Bronchial epithelial cell (primary cell): Measurements from ENCODE around the gene SOD1. TPM values are rescaled to one million over a fixed set of nuclear protein-coding genes. Genes with fewer than 3 reads are reported as not detected.
A peak's percentile ranks its signal among the peaks of the same experiment; 100 is the strongest.
"Not testable (repeated sequence)": the region's sequence is repeated elsewhere in the genome, so short reads cannot be mapped to it uniquely, and the experiment has no call there.

ENCODE experiments used
- DNase-seq: peaks from one replicate; pipeline ENCODE4 v3.0.0-alpha.2; 2010; ENCODE audit warnings: low read depth
- FAIRE-seq: peaks from 2 replicates; lab custom pipeline; 2011; peaks lifted over from hg19 to GRCh38; lab: Jason Lieb, UNC
- H3K27me3 ChIP-seq: 2 replicates; pipeline ENCODE4 v1.5.1; 2011; ENCODE audit warnings: low read length; ENCODE audit not compliant: control insufficient read depth, insufficient read depth
- H3K36me3 ChIP-seq: 2 replicates; pipeline ENCODE4 v1.5.1; 2011; ENCODE audit warnings: low read length; ENCODE audit not compliant: control insufficient read depth, insufficient read depth
- H3K4me3 ChIP-seq: 2 replicates; pipeline ENCODE4 v1.5.1; 2011; ENCODE audit warnings: mild to moderate bottlenecking, low read depth, low read length, control low read depth
- total RNA-seq: library from RNA; depleted of rRNA; stranded (reverse); fragments of >200 nt; gene quantifications from 2 replicates; pipeline ENCODE4 v1.2.1, GENCODE V29; 2014
- TF ChIP-seq, protein P1 (sequence below): IDR thresholded peaks from 2 replicates; pipeline ENCODE4 v1.5.1; 2011; ENCODE audit warnings: mild to moderate bottlenecking, moderate library complexity, low read length, control low read depth, inconsistent platforms; ENCODE audit not compliant: insufficient read depth, severe bottlenecking

Gene SOD1
- total RNA-seq, 1 donor from 2014 or later: 154 TPM

GRCh38 chr21:31629972-31630711, 29.4 kb upstream of the SOD1 start:
- H3K27me3 ChIP-seq: no peaks in the 10 kb centered on the region
- TF ChIP-seq, protein P1, sequence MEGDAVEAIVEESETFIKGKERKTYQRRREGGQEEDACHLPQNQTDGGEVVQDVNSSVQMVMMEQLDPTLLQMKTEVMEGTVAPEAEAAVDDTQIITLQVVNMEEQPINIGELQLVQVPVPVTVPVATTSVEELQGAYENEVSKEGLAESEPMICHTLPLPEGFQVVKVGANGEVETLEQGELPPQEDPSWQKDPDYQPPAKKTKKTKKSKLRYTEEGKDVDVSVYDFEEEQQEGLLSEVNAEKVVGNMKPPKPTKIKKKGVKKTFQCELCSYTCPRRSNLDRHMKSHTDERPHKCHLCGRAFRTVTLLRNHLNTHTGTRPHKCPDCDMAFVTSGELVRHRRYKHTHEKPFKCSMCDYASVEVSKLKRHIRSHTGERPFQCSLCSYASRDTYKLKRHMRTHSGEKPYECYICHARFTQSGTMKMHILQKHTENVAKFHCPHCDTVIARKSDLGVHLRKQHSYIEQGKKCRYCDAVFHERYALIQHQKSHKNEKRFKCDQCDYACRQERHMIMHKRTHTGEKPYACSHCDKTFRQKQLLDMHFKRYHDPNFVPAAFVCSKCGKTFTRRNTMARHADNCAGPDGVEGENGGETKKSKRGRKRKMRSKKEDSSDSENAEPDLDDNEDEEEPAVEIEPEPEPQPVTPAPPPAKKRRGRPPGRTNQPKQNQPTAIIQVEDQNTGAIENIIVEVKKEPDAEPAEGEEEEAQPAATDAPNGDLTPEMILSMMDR: no peak
- DNase-seq (peak; percentile 98), FAIRE-seq (no peak)
- no peak overlapping the region for H3K4me3 ChIP-seq
- H3K36me3 ChIP-seq: no peaks in the 10 kb centered on the region

DNA sequence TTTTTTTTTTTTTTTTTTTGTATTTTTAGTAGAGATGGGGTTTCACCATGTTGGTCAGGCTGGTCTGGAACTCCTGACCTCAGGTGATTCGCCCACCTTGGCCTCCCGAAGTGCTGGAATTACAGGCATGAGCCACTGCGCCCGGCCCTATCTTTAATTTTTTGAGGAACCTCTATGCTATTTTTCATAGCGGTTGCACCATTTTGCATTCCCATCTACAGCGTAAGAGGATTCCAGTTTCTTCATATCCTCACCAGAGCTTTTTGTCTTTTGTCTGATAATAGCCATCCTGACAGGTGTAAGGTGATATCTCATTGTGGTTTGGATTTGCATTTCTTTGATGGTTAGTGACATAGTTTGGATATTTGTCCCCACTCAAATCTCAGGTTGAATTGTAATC, 27.6 kb upstream of the SOD1 start:
- not testable (repeated sequence) for H3K27me3 ChIP-seq, FAIRE-seq, H3K36me3 ChIP-seq, DNase-seq, H3K4me3 ChIP-seq

- TF ChIP-seq, protein P1: no peak
- FAIRE-seq: no peak
Observed at GRCh38 chr21:31634993-31635392, 24.5 kb upstream of the SOD1 start.

DNA sequence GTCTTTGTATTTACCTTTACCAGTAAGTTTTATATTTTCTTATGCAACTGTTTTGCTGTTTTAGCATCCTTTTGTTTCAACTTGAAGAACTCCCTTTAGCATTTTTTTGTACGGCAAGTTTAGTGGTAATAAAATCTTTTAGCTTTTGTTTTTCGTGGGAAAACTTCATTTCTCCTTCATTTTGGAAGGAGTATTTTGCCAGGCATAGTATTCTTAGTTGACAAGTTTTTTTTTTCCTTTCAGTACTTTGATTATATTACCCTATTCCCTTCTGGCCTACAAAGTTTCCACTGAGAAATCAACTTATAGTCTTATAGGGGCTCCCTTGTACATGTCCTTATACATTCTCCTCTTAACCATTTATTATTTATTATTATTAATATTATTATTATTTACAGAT, 22.6 kb upstream of the SOD1 start:
- no peak overlapping the region for H3K4me3 ChIP-seq
- TF ChIP-seq, protein P1: no peak
- no peaks in the 10 kb centered on the region for H3K27me3 ChIP-seq
- DNase-seq (no peak), FAIRE-seq (no peak)
- no peaks in the 10 kb centered on the region for H3K36me3 ChIP-seq

More at GRCh38 chr21:31634993-31635392, 24.5 kb upstream of the SOD1 start:
- peak; percentile 76 for DNase-seq
- no peaks in the 10 kb centered on the region for H3K36me3 ChIP-seq
- no peak overlapping the region for H3K4me3 ChIP-seq
- no peaks in the 10 kb centered on the region for H3K27me3 ChIP-seq

DNA sequence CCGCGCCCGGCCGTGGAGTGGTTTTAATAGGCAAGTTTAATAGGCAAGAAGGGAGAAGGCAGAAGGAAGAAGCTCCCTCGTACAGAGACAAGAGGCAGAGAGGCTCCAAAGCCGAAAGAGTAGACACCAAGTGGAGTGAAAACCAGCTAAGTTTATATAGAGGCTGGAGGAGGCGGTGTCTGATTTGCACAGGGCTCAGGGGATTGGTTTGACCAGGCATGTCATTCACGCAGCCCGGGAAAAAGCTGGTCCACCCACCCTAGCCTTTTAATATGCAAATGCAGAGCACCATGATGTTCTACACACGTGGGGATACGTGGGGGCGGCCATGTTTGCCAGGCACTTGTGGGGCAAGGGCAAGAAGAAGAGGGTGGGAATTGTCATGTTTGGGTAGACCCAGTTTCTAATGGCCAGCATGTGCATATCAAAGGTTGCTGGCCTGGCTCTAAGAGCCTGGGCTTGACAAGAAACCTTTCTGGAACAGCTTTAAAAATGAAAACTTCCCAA, 18.0 kb upstream of the SOD1 start:
- no peak for FAIRE-seq
- Histone ChIP-seq H3K27me3 (no peaks in the 10 kb centered on the region), H3K36me3 (no peaks in the 10 kb centered on the region), H3K4me3 (no peak overlapping the region)
- no peak for DNase-seq
- TF ChIP-seq, protein P1: no peak

GRCh38 chr21:31644643-31645042, 14.8 kb upstream of the SOD1 start:
- Histone ChIP-seq H3K27me3 (no peaks in the 10 kb centered on the region), H3K36me3 (no peaks in the 10 kb centered on the region), H3K4me3 (no peak overlapping the region)
- DNase-seq (no peak), FAIRE-seq (no peak)
- TF ChIP-seq, protein P1: no peak
